CD8-positive, alpha-beta memory T cell (primary cell): Measurements from ENCODE around the gene IDS. TPM values are rescaled to one million over a fixed set of nuclear protein-coding genes. Genes with fewer than 3 reads are reported as not detected.
"Not testable (repeated sequence)": the region's sequence is repeated elsewhere in the genome, so short reads cannot be mapped to it uniquely, and the experiment has no call there.

ENCODE experiments used
- CTCF ChIA-PET: fragments of 350-600 bp; sonication (Branson Sonifier 250); formaldehyde crosslinking; loops from one replicate; lab custom pipeline; 2021; ENCODE audit warnings: antibody characterized with exemption; lab: Charles Lee
- POLR2A ChIA-PET: fragments of 350-600 bp; sonication (Branson Sonifier 250); formaldehyde crosslinking; loops from one replicate; lab custom pipeline; 2021; ENCODE audit warnings: antibody characterized with exemption; lab: Charles Lee
- DNase-seq, 5 donors: peaks; one replicate each; pipeline versions ENCODE4 v3.0.0 to v3.0.0-alpha.2; 2020 to 2022; ENCODE audit warnings: mixed read lengths in 1 of 5
- H3K27ac ChIP-seq: one replicate; pipeline ENCODE4 v1.7.0; 2013; ENCODE audit warnings: low read depth, mild to moderate bottlenecking, low read length, moderate library complexity
- H3K27me3 ChIP-seq: 2 replicates; pipeline ENCODE4 v1.7.0; 2013; ENCODE audit warnings: low read length, mild to moderate bottlenecking; ENCODE audit not compliant: insufficient read depth, poor library complexity, severe bottlenecking
- H3K36me3 ChIP-seq: 2 replicates; pipeline ENCODE4 v1.7.0; 2013; ENCODE audit warnings: mild to moderate bottlenecking, low read length, moderate library complexity; ENCODE audit not compliant: insufficient read depth
- H3K4me1 ChIP-seq: 2 replicates; pipeline ENCODE4 v1.7.0; 2013; ENCODE audit warnings: mild to moderate bottlenecking, low read length, moderate library complexity; ENCODE audit not compliant: insufficient read depth
- H3K4me3 ChIP-seq: 2 replicates; pipeline ENCODE4 v1.7.0; 2013; ENCODE audit warnings: mild to moderate bottlenecking, low read length
- H3K9me3 ChIP-seq: 2 replicates; pipeline ENCODE4 v1.7.0; 2013; ENCODE audit warnings: mild to moderate bottlenecking, low read length
- H3K27ac Mint-ChIP-seq, 8 donors: one replicate each; pipeline ENCODE4 v1.8.0; 2020 to 2021; ENCODE audit warnings: mixed read lengths in 8 of 8, mild to moderate bottlenecking in 6 of 8, inconsistent platforms in 3 of 8, moderate library complexity in 3 of 8
- H3K27me3 Mint-ChIP-seq, 2 donors: one replicate each; pipeline ENCODE4 v1.8.0; 2020 to 2021; ENCODE audit warnings: mixed read lengths in 2 of 2, mild to moderate bottlenecking in 1 of 2, moderate library complexity in 1 of 2
- H3K36me3 Mint-ChIP-seq, 3 donors: one replicate each; pipeline ENCODE4 v1.8.0; 2020 to 2021; ENCODE audit warnings: mixed read lengths in 3 of 3, inconsistent platforms in 1 of 3, mild to moderate bottlenecking in 1 of 3
- H3K4me1 Mint-ChIP-seq, 3 donors: one replicate each; pipeline ENCODE4 v1.8.0; 2020 to 2021; ENCODE audit warnings: mixed read lengths in 3 of 3, inconsistent platforms in 1 of 3, mild to moderate bottlenecking in 1 of 3
- H3K4me3 Mint-ChIP-seq, 7 donors: one replicate each; pipeline ENCODE4 v1.8.0; 2020 to 2021; ENCODE audit warnings: mixed read lengths in 7 of 7, mild to moderate bottlenecking in 6 of 7, moderate library complexity in 4 of 7, inconsistent platforms in 2 of 7
- H3K9me3 Mint-ChIP-seq, 5 donors: one replicate each; pipeline ENCODE4 v1.8.0; 2020 to 2022; ENCODE audit warnings: mixed read lengths in 5 of 5, mild to moderate bottlenecking in 3 of 5, moderate library complexity in 2 of 5, inconsistent platforms in 1 of 5
- polyA plus RNA-seq: library from polyadenylated mRNA; unstranded; fragments of 300-500 nt; fragmentation: Illumina TruSeq; gene quantifications from one replicate; pipeline ENCODE4 v1.2.3, GENCODE V29; 2021
- total RNA-seq, 2 experiments: library from RNA; stranded (reverse); gene quantifications; one replicate each; pipeline ENCODE4 v1.2.3, GENCODE V29; 2021

IDS gene
- total and polyA plus RNA-seq, 3 experiments from 2014 or later: 84.6 to 145 (median 86.0) TPM

GRCh38 chrX:149488411-149489052, 16.6 kb downstream of the IDS start:
- H3K36me3 ChIP-seq: peaks cover 23% of the 10 kb centered on the region
- H3K27ac ChIP-seq, H3K4me1 ChIP-seq, H3K9me3 ChIP-seq, H3K9me3 Mint-ChIP-seq, H3K27me3 ChIP-seq, CTCF ChIA-PET, H3K27me3 Mint-ChIP-seq, POLR2A ChIA-PET, H3K4me3 ChIP-seq, DNase-seq: not testable (repeated sequence)
- Mint-ChIP-seq H3K27ac (peak overlapping the region in 1 of 8 donors; percentile 59), H3K4me1 (peaks cover 12 to 36% (median 19%) of the 10 kb centered on the region in 3 donors), H3K36me3 (peaks cover 10 to 48% (median 13%) of the 10 kb centered on the region in 3 donors), H3K4me3 (peak overlapping the region in 1 of 7 donors; percentile 30)

DNA sequence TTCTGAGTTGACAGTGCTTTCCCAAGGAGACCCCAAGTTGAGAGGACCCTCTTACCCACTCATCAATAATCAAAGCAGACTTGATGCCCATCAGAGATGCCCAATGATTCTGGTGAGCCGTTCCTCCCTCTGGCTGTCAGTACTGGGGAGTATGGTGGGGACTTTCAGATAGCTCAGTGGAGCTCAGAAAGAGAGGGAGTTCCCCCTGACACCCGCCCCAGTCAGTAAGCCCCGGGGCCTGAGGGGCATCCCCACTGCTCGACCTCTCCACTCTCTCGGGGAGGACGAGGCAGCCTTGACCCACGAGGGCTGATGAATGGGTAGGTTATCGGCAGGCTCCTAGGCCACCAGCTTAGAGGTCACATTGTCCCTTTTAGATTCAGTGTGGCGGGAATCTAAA, 17.1 kb downstream of the IDS start:
- H3K9me3 Mint-ChIP-seq, H3K27me3 Mint-ChIP-seq, H3K4me3 ChIP-seq, H3K4me3 Mint-ChIP-seq, H3K27me3 ChIP-seq, POLR2A ChIA-PET, H3K27ac ChIP-seq, DNase-seq, CTCF ChIA-PET, H3K4me1 ChIP-seq, H3K9me3 ChIP-seq, H3K27ac Mint-ChIP-seq: not testable (repeated sequence)
- H3K36me3 Mint-ChIP-seq: peaks cover 10 to 53% (median 13%) of the 10 kb centered on the region in 3 donors
- peaks cover 23% of the 10 kb centered on the region for H3K36me3 ChIP-seq
- peaks cover 12 to 37% (median 19%) of the 10 kb centered on the region in 3 donors for H3K4me1 Mint-ChIP-seq

GRCh38 chrX:149487292-149487691, 17.8 kb downstream of the IDS start:
- Histone ChIP-seq H3K4me1 (no peaks in the 10 kb centered on the region), H3K27me3 (no peaks in the 10 kb centered on the region), H3K27ac (no peak overlapping the region), H3K4me3 (no peak overlapping the region), H3K36me3 (peaks cover 20% of the 10 kb centered on the region), H3K9me3 (no peaks in the 10 kb centered on the region)
- Mint-ChIP-seq H3K27me3 (peaks cover 0 to 3% of the 10 kb centered on the region in 2 donors), H3K27ac (peak overlapping the region in 3 of 8 donors; percentile 5 to 85 (median 47)), H3K36me3 (peaks cover 10 to 59% (median 13%) of the 10 kb centered on the region in 3 donors), H3K9me3 (no peaks in the 10 kb centered on the region), H3K4me1 (peaks cover 12 to 37% (median 19%) of the 10 kb centered on the region in 3 donors), H3K4me3 (peak overlapping the region in 1 of 7 donors; percentile 25)
- ChIA-PET CTCF (no interaction called here), POLR2A (no interaction called here)
- DNase-seq: no peak

DNA sequence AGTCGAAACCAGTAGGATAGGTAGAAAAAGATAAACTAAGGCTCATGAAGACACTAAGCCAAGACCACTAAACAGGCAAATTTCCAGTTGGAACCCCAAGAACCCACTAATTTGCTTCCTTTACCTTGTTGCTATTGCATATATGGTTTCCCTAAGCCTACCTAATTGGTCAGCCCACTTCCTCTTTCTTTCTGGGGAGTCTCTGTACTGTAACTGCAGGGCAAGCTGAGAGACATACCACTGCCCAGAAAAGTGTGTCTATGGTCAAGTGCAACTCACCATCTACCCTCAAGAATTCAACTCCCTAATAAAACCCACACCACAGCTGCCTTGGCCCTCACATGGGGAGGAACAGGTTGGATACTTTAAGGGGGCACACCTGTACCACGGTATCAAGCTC, 28.6 kb downstream of the IDS start:
- H3K9me3 ChIP-seq: no peaks in the 10 kb centered on the region
- no peak overlapping the region for H3K4me3 ChIP-seq
- DNase-seq: no peak
- peak overlapping the region in 6 of 8 donors; percentile 8 to 60 (median 25) for H3K27ac Mint-ChIP-seq
- POLR2A ChIA-PET: no interaction called here
- no peaks in the 10 kb centered on the region for H3K4me1 ChIP-seq
- H3K4me3 Mint-ChIP-seq: no peak overlapping the region
- no peaks in the 10 kb centered on the region for H3K27me3 ChIP-seq
- no peak overlapping the region for H3K27ac ChIP-seq
- CTCF ChIA-PET: no interaction called here
- no peaks in the 10 kb centered on the region for H3K36me3 ChIP-seq
- H3K4me1 Mint-ChIP-seq: peaks cover 0 to 8% (median 0%) of the 10 kb centered on the region in 3 donors
- peaks cover 0 to 7% of the 10 kb centered on the region in 2 donors for H3K27me3 Mint-ChIP-seq
- peaks cover 2 to 44% (median 3%) of the 10 kb centered on the region in 3 donors for H3K36me3 Mint-ChIP-seq
- H3K9me3 Mint-ChIP-seq: no peaks in the 10 kb centered on the region

DNA sequence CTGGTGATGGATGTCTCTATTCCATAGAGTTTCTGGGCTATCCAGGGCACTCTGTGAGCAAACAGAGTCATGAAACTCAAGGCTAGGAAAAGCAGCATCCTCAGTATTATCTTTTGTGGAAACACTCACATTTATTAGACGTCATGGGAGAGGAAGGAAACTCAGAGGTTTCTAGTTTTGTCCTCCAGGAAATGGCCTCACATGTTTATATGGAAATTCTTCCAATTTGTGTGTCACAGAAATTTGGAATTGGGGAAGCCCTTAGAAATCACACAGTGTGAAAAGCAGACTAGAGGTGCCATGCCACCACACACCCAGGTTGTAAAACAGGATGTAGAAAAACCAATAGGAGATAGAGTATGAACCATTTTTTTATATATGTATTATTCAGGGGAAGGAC, 31.1 kb downstream of the IDS start:
- H3K36me3 ChIP-seq: no peaks in the 10 kb centered on the region
- CTCF ChIA-PET: no interaction called here
- POLR2A ChIA-PET: no interaction called here

GRCh38 chrX:149473092-149473491, 32.0 kb downstream of the IDS start:
- H3K4me3 Mint-ChIP-seq: no peak overlapping the region
- no peak overlapping the region for H3K27ac ChIP-seq
- H3K27me3 Mint-ChIP-seq: peaks cover 3 to 7% of the 10 kb centered on the region in 2 donors
- DNase-seq: no peak
- peak overlapping the region in 1 of 8 donors; percentile 33 for H3K27ac Mint-ChIP-seq
- no peaks in the 10 kb centered on the region for H3K9me3 Mint-ChIP-seq
- H3K9me3 ChIP-seq: no peaks in the 10 kb centered on the region
- no peaks in the 10 kb centered on the region for H3K4me1 ChIP-seq
- H3K27me3 ChIP-seq: no peaks in the 10 kb centered on the region
- H3K4me1 Mint-ChIP-seq: peaks cover 5 to 7% (median 5%) of the 10 kb centered on the region in 3 donors
- ChIA-PET CTCF (no interaction called here), POLR2A (no interaction called here)
- no peak overlapping the region for H3K4me3 ChIP-seq
- no peaks in the 10 kb centered on the region for H3K36me3 ChIP-seq
- peaks cover 0 to 19% (median 3%) of the 10 kb centered on the region in 3 donors for H3K36me3 Mint-ChIP-seq

More for the DNA sequence above, 31.1 kb downstream of the IDS start:
- Mint-ChIP-seq H3K36me3 (peaks cover 0 to 26% (median 3%) of the 10 kb centered on the region in 3 donors), H3K4me3 (no peak overlapping the region), H3K27me3 (peaks cover 3 to 7% of the 10 kb centered on the region in 2 donors), H3K9me3 (no peaks in the 10 kb centered on the region), H3K27ac (peak overlapping the region in 1 of 8 donors; percentile 19), H3K4me1 (peaks cover 5 to 7% (median 5%) of the 10 kb centered on the region in 3 donors)
- H3K4me3 ChIP-seq: no peak overlapping the region
- H3K9me3 ChIP-seq: no peaks in the 10 kb centered on the region
- no peaks in the 10 kb centered on the region for H3K4me1 ChIP-seq
- no peak for DNase-seq
- no peak overlapping the region for H3K27ac ChIP-seq
- H3K27me3 ChIP-seq: no peaks in the 10 kb centered on the region

DNA sequence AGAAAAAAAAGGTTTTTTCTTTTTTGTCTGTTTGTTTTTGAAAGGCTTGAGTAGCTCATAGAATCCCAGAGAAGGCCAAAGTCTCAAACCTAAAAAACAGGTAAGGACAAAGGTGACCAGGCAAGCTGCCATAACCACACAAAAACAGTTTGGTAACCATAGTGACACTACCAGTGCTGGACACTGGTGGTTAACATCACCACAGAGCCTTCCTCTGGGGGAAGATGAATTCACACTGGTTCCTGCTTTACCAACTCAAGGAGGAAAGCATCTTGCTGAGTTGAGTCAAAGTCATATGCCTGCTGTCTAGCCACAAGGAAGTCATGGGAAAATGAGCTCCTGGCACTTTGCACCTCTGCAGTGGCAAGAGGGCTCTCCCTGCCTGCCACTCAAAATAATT, 32.5 kb downstream of the IDS start:
- H3K27me3 ChIP-seq: no peaks in the 10 kb centered on the region
- Mint-ChIP-seq H3K9me3 (no peaks in the 10 kb centered on the region), H3K27ac (no peak overlapping the region), H3K4me3 (no peak overlapping the region), H3K36me3 (peaks cover 0 to 16% (median 3%) of the 10 kb centered on the region in 3 donors), H3K27me3 (peaks cover 3 to 7% of the 10 kb centered on the region in 2 donors), H3K4me1 (peaks cover 5 to 7% (median 5%) of the 10 kb centered on the region in 3 donors)
- no peaks in the 10 kb centered on the region for H3K9me3 ChIP-seq
- no peaks in the 10 kb centered on the region for H3K4me1 ChIP-seq
- no peaks in the 10 kb centered on the region for H3K36me3 ChIP-seq
- no peak overlapping the region for H3K27ac ChIP-seq
- no peak overlapping the region for H3K4me3 ChIP-seq
- DNase-seq: no peak
- POLR2A ChIA-PET: no interaction called here
- CTCF ChIA-PET: no interaction called here

- Mint-ChIP-seq H3K27me3 (peaks cover 3% of the 10 kb centered on the region in 2 donors), H3K36me3 (peaks cover 0 to 6% (median 0%) of the 10 kb centered on the region in 3 donors), H3K27ac (no peak overlapping the region), H3K4me1 (peaks cover 5 to 7% (median 5%) of the 10 kb centered on the region in 3 donors), H3K4me3 (peak overlapping the region in 1 of 7 donors; percentile 33), H3K9me3 (no peaks in the 10 kb centered on the region)
- H3K9me3 ChIP-seq: no peaks in the 10 kb centered on the region
- ChIA-PET POLR2A (interaction anchor here (0.6 kb wide), 1 partner anchor 959 kb away, joined by 10 read pairs; no protein-coding TSS in a partner anchor), CTCF (interaction anchor here (0.8 to 1.6 kb wide), 8 partner anchors 10 to 1556 kb away, joined by 3 to 8 read pairs (median 4); no protein-coding TSS in a partner anchor)
- no peaks in the 10 kb centered on the region for H3K36me3 ChIP-seq
- H3K27me3 ChIP-seq: no peaks in the 10 kb centered on the region
- H3K4me1 ChIP-seq: no peaks in the 10 kb centered on the region
- no peak overlapping the region for H3K4me3 ChIP-seq
- no peak overlapping the region for H3K27ac ChIP-seq
- DNase-seq: no peak
Measured at GRCh38 chrX:149471397-149471796, 33.7 kb downstream of the IDS start.
